Subcutaneous adipose tissue (tissue), 4 donors: Measurements from ENCODE around the gene SGPL1. TPM values are rescaled to one million over a fixed set of nuclear protein-coding genes. Genes with fewer than 3 reads are reported as not detected.

ENCODE experiments used
- total RNA-seq, 4 donors: library from RNA; depleted of rRNA; stranded (reverse); fragments of >200 nt; gene quantifications; one replicate each; pipeline ENCODE4 v1.1.0, GENCODE V29; 2016
- TF ChIP-seq, protein P1 (sequence below): fragments of 450-650 bp; IDR thresholded peaks from one replicate; pipeline ENCODE4 v1.5.1; 2016; ENCODE audit warnings: low read depth, mild to moderate bottlenecking, control low read depth, antibody characterized with exemption, moderate library complexity

SGPL1 gene
- total RNA-seq, 4 donors from 2014 or later, result 25.9 to 52.6 (median 42.0) TPM

- TF ChIP-seq, protein P1, sequence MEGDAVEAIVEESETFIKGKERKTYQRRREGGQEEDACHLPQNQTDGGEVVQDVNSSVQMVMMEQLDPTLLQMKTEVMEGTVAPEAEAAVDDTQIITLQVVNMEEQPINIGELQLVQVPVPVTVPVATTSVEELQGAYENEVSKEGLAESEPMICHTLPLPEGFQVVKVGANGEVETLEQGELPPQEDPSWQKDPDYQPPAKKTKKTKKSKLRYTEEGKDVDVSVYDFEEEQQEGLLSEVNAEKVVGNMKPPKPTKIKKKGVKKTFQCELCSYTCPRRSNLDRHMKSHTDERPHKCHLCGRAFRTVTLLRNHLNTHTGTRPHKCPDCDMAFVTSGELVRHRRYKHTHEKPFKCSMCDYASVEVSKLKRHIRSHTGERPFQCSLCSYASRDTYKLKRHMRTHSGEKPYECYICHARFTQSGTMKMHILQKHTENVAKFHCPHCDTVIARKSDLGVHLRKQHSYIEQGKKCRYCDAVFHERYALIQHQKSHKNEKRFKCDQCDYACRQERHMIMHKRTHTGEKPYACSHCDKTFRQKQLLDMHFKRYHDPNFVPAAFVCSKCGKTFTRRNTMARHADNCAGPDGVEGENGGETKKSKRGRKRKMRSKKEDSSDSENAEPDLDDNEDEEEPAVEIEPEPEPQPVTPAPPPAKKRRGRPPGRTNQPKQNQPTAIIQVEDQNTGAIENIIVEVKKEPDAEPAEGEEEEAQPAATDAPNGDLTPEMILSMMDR, result no peak
These were observed 17.9 kb upstream of the SGPL1 start for GRCh38 chr10:70797840-70798239.

- TF ChIP-seq, protein P1, result no peak
These were observed 16.6 kb upstream of the SGPL1 start for GRCh38 chr10:70799124-70799523.

- TF ChIP-seq, protein P1, result no peak
These were observed 13.9 kb upstream of the SGPL1 start for GRCh38 chr10:70801854-70802253.

DNA sequence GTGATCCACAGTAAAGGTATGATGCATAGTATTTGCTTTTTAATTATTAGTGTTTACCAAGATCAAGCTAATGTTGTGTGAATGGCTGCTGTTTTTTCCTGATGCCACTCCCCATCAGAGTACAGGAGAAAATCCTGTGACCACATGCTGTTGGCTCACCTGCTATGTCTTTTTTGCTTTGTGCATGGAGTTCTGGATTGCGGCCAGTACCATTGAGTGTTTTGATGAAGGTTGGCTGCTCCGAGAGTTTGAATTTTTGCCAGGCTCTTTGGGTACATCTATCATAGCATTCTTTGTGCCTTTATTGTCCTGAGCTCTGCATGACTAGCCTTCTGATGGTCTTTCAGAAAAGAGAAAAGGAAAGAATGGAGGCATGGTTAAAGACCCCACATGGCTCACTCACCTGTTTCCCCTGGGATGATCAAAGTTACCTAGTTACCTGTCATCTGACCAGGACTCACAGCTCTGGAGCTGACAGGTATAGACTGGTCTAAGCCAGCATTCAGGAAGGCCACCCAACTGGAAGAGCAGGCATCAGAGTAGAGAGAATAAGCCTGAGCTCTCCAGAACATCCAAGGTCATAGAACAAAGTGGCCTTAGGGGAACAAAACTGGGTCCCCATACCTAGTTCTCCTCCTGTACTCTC, 11.8 kb upstream of the SGPL1 start:
- TF ChIP-seq, protein P1, result no peak

DNA sequence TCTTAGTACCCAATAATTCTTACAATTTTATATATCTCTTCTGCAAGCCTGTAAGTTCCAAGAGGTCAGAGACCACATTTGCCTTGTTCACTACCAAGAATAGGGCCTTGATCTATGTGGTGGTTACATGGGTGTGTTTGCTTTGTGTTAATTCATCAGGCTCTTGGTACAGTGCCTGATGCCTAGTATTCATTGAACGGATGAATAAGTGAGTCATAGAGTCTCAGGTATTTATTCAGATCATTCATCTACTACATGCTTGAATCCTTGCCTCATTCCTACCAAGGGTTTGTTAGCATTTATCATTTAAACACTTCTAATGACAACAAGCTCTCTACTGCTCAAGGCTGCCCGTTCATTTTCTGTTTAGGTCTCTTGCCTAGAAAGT, 11.3 kb upstream of the SGPL1 start:
- TF ChIP-seq, protein P1, result no peak

DNA sequence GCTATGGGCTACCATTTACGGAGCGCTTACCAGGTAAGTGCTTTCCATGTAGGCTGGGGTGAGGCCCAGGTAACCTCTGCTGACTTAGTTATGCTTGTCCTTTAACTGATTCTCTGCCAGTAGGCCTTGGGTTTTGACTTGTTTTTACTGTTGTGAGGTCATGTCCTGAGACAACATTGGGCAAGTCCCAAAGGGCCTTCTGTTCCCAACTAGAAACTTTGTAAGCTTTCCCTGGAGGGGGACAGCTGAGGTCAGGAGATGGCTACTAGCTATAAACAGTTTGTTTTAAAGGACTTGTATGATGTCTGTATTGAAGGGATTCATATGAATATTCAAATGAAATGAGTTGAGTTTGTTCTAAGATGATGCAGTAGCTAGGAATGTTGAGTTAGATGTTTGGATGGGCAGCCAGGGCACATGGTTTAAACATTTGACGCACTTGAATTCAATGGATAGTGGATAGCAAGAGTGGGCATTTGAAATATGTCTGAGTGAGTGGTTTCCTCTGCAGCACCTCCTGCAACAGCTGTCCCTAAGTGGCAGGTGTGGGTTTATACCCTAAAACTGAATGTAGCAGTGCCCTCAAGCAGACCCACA, 10.0 kb upstream of the SGPL1 start:
- TF ChIP-seq, protein P1, result no peak

GRCh38 chr10:70806841-70807240, 8.9 kb upstream of the SGPL1 start:
- TF ChIP-seq, protein P1, result no peak
